Stimulated activated CD8-positive, alpha-beta memory T cell treated with anti-CD3 and anti-CD28 coated beads, Interleukin-12 subunit alpha, Interleukin-12 subunit beta, amount 100 ng/mL, for 4 hours (primary cell): Measurements from ENCODE around the gene SUGP1.

Experiments used
- DNase-seq: peaks from one replicate; pipeline ENCODE4 v3.0.0-alpha.2; 2020; ENCODE audit warnings: low read depth

SUGP1 gene

GRCh38 chr19:19303411-19303810, 16.9 kb downstream of the SUGP1 start:
- no peak for DNase-seq

- DNase-seq, result no peak
Observed at GRCh38 chr19:19300613-19301012, 19.7 kb downstream of the SUGP1 start.

- no peak for DNase-seq
Observed at GRCh38 chr19:19297759-19298158, 22.6 kb downstream of the SUGP1 start.

- no peak for DNase-seq
Observed at GRCh38 chr19:19296953-19297689, 23.2 kb downstream of the SUGP1 start.

- DNase-seq, result no peak
Observed at GRCh38 chr19:19294914-19295313, 25.4 kb downstream of the SUGP1 start.

- no peak for DNase-seq
Observed at GRCh38 chr19:19292607-19293006, 27.7 kb downstream of the SUGP1 start.

GRCh38 chr19:19285686-19286085, 34.6 kb downstream of the SUGP1 start:
- DNase-seq, result no peak

GRCh38 chr19:19280561-19280960, 39.7 kb downstream of the SUGP1 start:
- no peak for DNase-seq

GRCh38 chr19:19279853-19280252, 40.5 kb downstream of the SUGP1 start:
- no peak for DNase-seq

- no peak for DNase-seq
Observed at GRCh38 chr19:19279062-19279612, 41.2 kb downstream of the SUGP1 start.

- no peak for DNase-seq
Observed at GRCh38 chr19:19278315-19278714, 42.0 kb downstream of the SUGP1 start.

- DNase-seq, result no peak
Observed at GRCh38 chr19:19276851-19277250, 43.5 kb downstream of the SUGP1 start.

- DNase-seq, result no peak
Observed at GRCh38 chr19:19276386-19276785, 43.9 kb downstream of the SUGP1 start.

- DNase-seq, result no peak
Observed at GRCh38 chr19:19274716-19275565, 45.4 kb downstream of the SUGP1 start.

- no peak for DNase-seq
Observed at GRCh38 chr19:19274146-19274545, 46.2 kb downstream of the SUGP1 start.

GRCh38 chr19:19271828-19272599, 48.3 kb downstream of the SUGP1 start:
- no peak for DNase-seq

- DNase-seq, result no peak
Observed at GRCh38 chr19:19270749-19271571, 49.3 kb downstream of the SUGP1 start.

GRCh38 chr19:19269952-19270694, 50.2 kb downstream of the SUGP1 start:
- no peak for DNase-seq

- DNase-seq, result no peak
Observed at GRCh38 chr19:19268453-19269385, 51.6 kb downstream of the SUGP1 start.

GRCh38 chr19:19267305-19267704, 53.0 kb downstream of the SUGP1 start:
- DNase-seq, result no peak
